ENCODE measurements around the gene EYA4. TPM values are rescaled to one million over a fixed set of nuclear protein-coding genes. Genes with fewer than 3 reads are reported as not detected.

The EYA4 gene
- total and polyA plus RNA-seq, 2 of the 4 experiments (the other 2 are of a cell fraction): 5.7 to 11.1 TPM

DNA sequence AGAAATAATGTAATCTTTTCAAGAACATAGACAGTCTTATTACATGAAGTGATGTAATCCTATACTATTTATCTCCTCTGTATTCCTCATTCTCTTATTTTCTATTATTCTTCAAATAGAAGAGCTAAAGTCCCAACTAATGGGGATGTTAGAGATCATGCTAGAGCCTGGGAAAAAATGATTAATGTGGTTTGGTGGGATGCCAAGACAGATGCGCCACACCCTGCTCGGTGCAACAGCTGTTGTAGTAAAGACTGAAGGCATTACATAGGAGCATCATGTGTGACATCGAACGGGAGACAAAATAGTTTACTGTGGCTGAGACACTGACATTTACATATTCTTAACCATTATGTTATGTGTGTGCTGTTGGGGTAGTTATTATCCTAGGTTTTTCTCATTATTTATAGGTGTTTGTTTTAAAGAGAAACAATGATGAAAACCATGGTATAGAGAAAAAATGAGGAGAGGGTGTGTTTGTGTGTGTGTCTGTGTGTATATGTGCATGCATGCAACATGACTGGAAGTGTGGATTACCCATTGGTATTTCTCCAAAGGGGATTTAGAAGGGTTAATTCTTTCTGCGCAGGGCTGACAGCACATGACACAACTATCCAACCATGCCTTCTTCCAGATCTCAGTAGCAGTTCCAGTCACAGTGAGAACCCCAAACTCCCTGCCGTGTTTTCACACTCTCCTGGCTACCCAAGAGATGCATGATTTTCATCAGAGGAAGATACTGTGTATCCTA lies 155.3 kb downstream of the EYA4 start:
- no peaks in the 10 kb centered on the region for H3K27me3 ChIP-seq (ENCODE audit: control insufficient read depth, insufficient read depth, low read length)
- no peaks in the 10 kb centered on the region for H3K9me3 ChIP-seq (ENCODE audit: control insufficient read depth, insufficient read depth, low read length)
- H3K14ac ChIP-seq (replicated peaks; ENCODE audit: low read depth, low read length): no peak overlapping the region
- no peak overlapping the region for H2BK15ac ChIP-seq (ENCODE audit: low read depth, low read length)
- no peak overlapping the region for H4K8ac ChIP-seq (ENCODE audit: low read depth in 2 of 2, low read length in 2 of 2)
- H2AFZ ChIP-seq (replicated peaks; ENCODE audit: low read length, poor library complexity): no peak overlapping the region
- no peak overlapping the region for H2BK20ac ChIP-seq (ENCODE audit: low read depth, low read length)
- no TSS peak for BruUV-seq (replicated peaks)
- H2AK9ac ChIP-seq (replicated peaks; ENCODE audit: low read depth, low read length, poor library complexity): no peak overlapping the region
- intact Hi-C loops (cut with micrococcal nuclease) (no loop called here), dilution Hi-C loops (cut with HindIII; ENCODE audit: low sequenced_read_pairs, unreplicated experiment) (no loop called here), in situ Hi-C loops (cut with MboI; ENCODE audit: low sequenced_read_pairs) (no loop called here)
- H3K18ac ChIP-seq (ENCODE audit: low read depth, low read length): no peak overlapping the region
- no peak overlapping the region for H4K5ac ChIP-seq (ENCODE audit: low read depth, low read length)
- H3K56ac ChIP-seq (ENCODE audit: extremely low read depth, insufficient read depth, low read length): no peak overlapping the region
- H2BK120ac ChIP-seq (ENCODE audit: low read depth, low read length): no peak overlapping the region
- no peak overlapping the region for H4K91ac ChIP-seq (ENCODE audit: insufficient read depth, low read depth, low read length)
- DNase-seq: no peak
- H3K79me1 ChIP-seq (ENCODE audit: low read depth in 1 of 2, low read length in 2 of 2): peaks cover 0 to 4% of the 10 kb centered on the region in 2 experiments; a peak in 2 of 4 replicates
- no peak overlapping the region for H3K9ac ChIP-seq (ENCODE audit: low read depth, low read length)
- TF ChIP-seq, protein P1, sequence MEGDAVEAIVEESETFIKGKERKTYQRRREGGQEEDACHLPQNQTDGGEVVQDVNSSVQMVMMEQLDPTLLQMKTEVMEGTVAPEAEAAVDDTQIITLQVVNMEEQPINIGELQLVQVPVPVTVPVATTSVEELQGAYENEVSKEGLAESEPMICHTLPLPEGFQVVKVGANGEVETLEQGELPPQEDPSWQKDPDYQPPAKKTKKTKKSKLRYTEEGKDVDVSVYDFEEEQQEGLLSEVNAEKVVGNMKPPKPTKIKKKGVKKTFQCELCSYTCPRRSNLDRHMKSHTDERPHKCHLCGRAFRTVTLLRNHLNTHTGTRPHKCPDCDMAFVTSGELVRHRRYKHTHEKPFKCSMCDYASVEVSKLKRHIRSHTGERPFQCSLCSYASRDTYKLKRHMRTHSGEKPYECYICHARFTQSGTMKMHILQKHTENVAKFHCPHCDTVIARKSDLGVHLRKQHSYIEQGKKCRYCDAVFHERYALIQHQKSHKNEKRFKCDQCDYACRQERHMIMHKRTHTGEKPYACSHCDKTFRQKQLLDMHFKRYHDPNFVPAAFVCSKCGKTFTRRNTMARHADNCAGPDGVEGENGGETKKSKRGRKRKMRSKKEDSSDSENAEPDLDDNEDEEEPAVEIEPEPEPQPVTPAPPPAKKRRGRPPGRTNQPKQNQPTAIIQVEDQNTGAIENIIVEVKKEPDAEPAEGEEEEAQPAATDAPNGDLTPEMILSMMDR (conservative IDR thresholded peaks at IDR 0.05; ENCODE audit: low read depth, low read length): no peak
- ATAC-seq (ENCODE audit: low read depth): no peak; the same call in 1 of the 2 replicates
- H3K4me1 ChIP-seq (ENCODE audit: control insufficient read depth, insufficient read depth, low read length): peaks cover 2% of the 10 kb centered on the region; the same call in 1 of the 2 replicates
- no peaks in the 10 kb centered on the region; the same call in 1 of the 2 replicates for H4K20me1 ChIP-seq (ENCODE audit: insufficient read depth, low read length)
- no peak overlapping the region for H3K23ac ChIP-seq (ENCODE audit: low read depth, low read length)
- H3K36me3 ChIP-seq (ENCODE audit: control insufficient read depth, insufficient read depth, low read length): no peaks in the 10 kb centered on the region; the same call in 1 of the 2 replicates
- H3K4me3 ChIP-seq (ENCODE audit: insufficient read depth, low read depth, low read length): no peak overlapping the region
- no peaks in the 10 kb centered on the region for H3K9me1 ChIP-seq (ENCODE audit: insufficient read depth, low read length)
- H2BK5ac ChIP-seq (ENCODE audit: low read depth, low read length, poor library complexity, severe bottlenecking): no peak overlapping the region
- H2AK5ac ChIP-seq (ENCODE audit: low read depth, low read length): no peak overlapping the region
- H3K27ac ChIP-seq (ENCODE audit: insufficient read depth, low read length): no peak overlapping the region
- WGBS, 2 experiments (ENCODE audit: extremely low coverage in 2 of 2, insufficient read length in 1 of 2): no CpG with 5 or more reads among the region's 6 CpGs
- ChIA-PET CTCF (no interaction called here), POLR2A (ENCODE audit: unreplicated experiment) (no interaction called here)
- no peak overlapping the region for H3K4me2 ChIP-seq (ENCODE audit: low read depth, low read length)
- H3K4ac ChIP-seq (ENCODE audit: low read depth, low read length): no peak overlapping the region

Measured in IMR-90 (cell line).